ENCODE data around the gene MAFG. TPM values are rescaled to one million over a fixed set of nuclear protein-coding genes. Genes with fewer than 3 reads are reported as not detected.

The MAFG gene
- total and polyA plus RNA-seq, 2 donors (not counting 1 experiment from before 2014, with no cell fraction given) = 11.3 to 20.6 TPM

DNA sequence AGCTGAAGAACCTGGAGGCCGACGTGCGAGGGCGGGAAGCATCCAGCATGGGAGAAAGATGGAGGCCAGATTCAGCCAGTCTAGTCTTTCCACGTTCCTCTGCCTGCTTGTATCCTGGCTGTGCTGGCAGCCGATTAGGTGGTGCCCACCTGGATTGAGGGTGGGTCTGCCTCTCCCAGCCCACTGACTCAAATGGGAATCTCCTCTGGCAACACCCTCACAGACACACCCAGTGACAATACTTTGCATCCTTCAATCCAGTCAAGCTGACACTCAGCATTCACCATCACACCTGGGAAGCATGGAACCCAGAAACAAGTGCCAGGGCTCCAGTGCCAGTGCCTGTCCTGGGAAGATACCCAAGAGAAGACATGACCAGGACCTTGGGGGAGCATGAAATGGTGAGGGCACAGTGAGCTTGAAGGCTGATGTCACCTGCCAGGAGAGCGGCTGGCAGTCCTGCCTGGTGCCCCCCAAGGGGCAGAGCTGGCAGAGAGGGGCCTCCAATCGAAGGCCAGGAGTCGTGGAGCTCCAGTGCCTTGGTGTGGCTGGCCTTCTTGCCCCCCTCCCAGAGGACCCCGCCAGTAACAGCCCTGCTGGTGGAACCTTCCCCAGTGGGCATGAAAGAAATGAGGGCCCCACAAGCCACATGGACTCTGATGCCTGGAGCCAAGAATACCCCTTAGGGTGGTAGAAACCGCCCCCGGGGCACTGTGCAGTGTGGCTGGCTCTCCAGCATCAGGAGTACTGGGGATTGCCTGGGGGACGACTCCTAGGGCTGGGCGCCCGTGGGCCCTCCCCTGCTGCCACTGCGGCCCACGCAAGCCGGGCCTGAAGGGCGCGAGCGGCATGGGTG lies 26.1 kb downstream of the MAFG start:
- Histone ChIP-seq H3K9ac (ENCODE audit: insufficient read depth, low read length) (no peak overlapping the region), H3K27me3 (ENCODE audit: control insufficient read depth, insufficient read depth, low read length) (no peaks in the 10 kb centered on the region), H3K27ac (ENCODE audit: insufficient read depth, low read length) (no peak overlapping the region), H3K4me2 (ENCODE audit: extremely low read depth, insufficient read depth, low read length) (peak overlapping the region; percentile 25), H3K4me3 (replicated peaks in 1 of 4; ENCODE audit: control extremely low read depth in 1 of 4, insufficient read depth in 1 of 4, low read depth in 3 of 4, low read length in 4 of 4) (peak overlapping the region in 1 of 4 experiments; percentile 32), H3K9me3 (ENCODE audit: control insufficient read depth, insufficient read depth, low read depth, low read length) (no peaks in the 10 kb centered on the region), H2AFZ (ENCODE audit: low read length) (no peak overlapping the region), H4K20me1 (ENCODE audit: control insufficient read depth, extremely low read depth, insufficient read depth, low read length) (no peaks in the 10 kb centered on the region), H3K79me2 (ENCODE audit: control insufficient read depth, insufficient read depth, low read length) (no peaks in the 10 kb centered on the region), H3K36me3 (ENCODE audit: control insufficient read depth, insufficient read depth, low read length) (peaks cover 31% of the 10 kb centered on the region), H3K4me1 (ENCODE audit: control insufficient read depth, extremely low read depth, insufficient read depth, low read length) (no peaks in the 10 kb centered on the region)
- TF ChIP-seq, protein P1, sequence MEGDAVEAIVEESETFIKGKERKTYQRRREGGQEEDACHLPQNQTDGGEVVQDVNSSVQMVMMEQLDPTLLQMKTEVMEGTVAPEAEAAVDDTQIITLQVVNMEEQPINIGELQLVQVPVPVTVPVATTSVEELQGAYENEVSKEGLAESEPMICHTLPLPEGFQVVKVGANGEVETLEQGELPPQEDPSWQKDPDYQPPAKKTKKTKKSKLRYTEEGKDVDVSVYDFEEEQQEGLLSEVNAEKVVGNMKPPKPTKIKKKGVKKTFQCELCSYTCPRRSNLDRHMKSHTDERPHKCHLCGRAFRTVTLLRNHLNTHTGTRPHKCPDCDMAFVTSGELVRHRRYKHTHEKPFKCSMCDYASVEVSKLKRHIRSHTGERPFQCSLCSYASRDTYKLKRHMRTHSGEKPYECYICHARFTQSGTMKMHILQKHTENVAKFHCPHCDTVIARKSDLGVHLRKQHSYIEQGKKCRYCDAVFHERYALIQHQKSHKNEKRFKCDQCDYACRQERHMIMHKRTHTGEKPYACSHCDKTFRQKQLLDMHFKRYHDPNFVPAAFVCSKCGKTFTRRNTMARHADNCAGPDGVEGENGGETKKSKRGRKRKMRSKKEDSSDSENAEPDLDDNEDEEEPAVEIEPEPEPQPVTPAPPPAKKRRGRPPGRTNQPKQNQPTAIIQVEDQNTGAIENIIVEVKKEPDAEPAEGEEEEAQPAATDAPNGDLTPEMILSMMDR (conservative IDR thresholded peaks at IDR 0.05 in 1 of 2, IDR thresholded peaks at IDR 0.05 in 1 of 2; ENCODE audit: low read depth in 1 of 2, low read length in 2 of 2) = no peak
- no peak for TF ChIP-seq EZH2 (IDR thresholded peaks at IDR 0.05; ENCODE audit: low read length, missing control alignments)
- DNase-seq (ENCODE audit: low read depth in 2 of 2) = no peak

- DNase-seq (ENCODE audit: low read depth in 2 of 2) = no peak
- no peak overlapping the region for H2AFZ ChIP-seq (ENCODE audit: low read length)
Measured at GRCh38 chr17:81900181-81900820, 27.2 kb downstream of the MAFG start.

More at GRCh38 chr17:81900181-81900820, 27.2 kb downstream of the MAFG start:
- TF ChIP-seq, protein P1 (conservative IDR thresholded peaks at IDR 0.05 in 1 of 2, IDR thresholded peaks at IDR 0.05 in 1 of 2; ENCODE audit: low read depth in 1 of 2, low read length in 2 of 2) = no peak
- TF ChIP-seq EZH2 (IDR thresholded peaks at IDR 0.05; ENCODE audit: low read length, missing control alignments) = no peak
- no peak overlapping the region for H3K9ac ChIP-seq (ENCODE audit: insufficient read depth, low read length)
- no peaks in the 10 kb centered on the region for H3K4me1 ChIP-seq (ENCODE audit: control insufficient read depth, extremely low read depth, insufficient read depth, low read length)
- H3K9me3 ChIP-seq (ENCODE audit: control insufficient read depth, insufficient read depth, low read depth, low read length) = no peaks in the 10 kb centered on the region
- H3K27me3 ChIP-seq (ENCODE audit: control insufficient read depth, insufficient read depth, low read length) = no peaks in the 10 kb centered on the region
- no peak overlapping the region for H3K27ac ChIP-seq (ENCODE audit: insufficient read depth, low read length)
- H3K36me3 ChIP-seq (ENCODE audit: control insufficient read depth, insufficient read depth, low read length) = peaks cover 27% of the 10 kb centered on the region
- H3K4me2 ChIP-seq (ENCODE audit: extremely low read depth, insufficient read depth, low read length) = no peak overlapping the region
- H3K79me2 ChIP-seq (ENCODE audit: control insufficient read depth, insufficient read depth, low read length) = no peaks in the 10 kb centered on the region
- H3K4me3 ChIP-seq (replicated peaks in 1 of 4; ENCODE audit: control extremely low read depth in 1 of 4, insufficient read depth in 1 of 4, low read depth in 3 of 4, low read length in 4 of 4) = no peak overlapping the region
- no peaks in the 10 kb centered on the region for H4K20me1 ChIP-seq (ENCODE audit: control insufficient read depth, extremely low read depth, insufficient read depth, low read length)

Data from fibroblast of lung (primary cell).